HS-5 (cell line): ENCODE data around the gene ZNF217.
"Not testable (repeated sequence)": the region's sequence is repeated elsewhere in the genome, so short reads cannot be mapped to it uniquely, and the experiment has no call there.

Experiments used
- DNase-seq: peaks from one replicate; pipeline ENCODE4 v3.0.0-alpha.2; 2012; ENCODE audit warnings: low read depth

ZNF217 gene

GRCh38 chr20:53621482-53622246 is 28.0 kb upstream of the ZNF217 start:
- peak; percentile 100 for DNase-seq

DNA sequence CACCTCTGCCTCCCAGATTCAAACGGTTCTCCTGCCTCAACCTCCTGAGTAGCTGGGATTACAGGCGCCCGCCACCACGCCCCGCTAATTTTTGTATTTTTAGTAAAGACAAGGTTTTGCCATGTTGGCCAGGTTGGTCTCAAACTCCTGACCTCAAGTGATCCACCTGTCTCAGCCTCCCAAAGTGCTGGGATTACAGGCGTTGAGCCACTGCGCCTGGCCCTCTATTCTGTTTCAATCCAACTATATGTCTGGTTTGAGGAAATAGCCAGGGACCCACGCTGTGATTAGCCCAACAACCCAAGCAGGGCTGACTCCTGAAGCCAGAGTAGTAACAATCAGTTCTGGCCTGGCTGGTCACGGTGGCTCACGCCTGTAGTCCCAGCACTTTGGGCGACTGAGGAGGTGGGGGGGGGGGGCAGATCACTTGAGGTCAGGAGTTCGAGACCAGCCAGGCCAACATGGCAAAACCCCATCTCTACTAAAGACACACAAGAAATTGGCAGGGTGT is 24.9 kb upstream of the ZNF217 start:
- DNase-seq: not testable (repeated sequence)

DNA sequence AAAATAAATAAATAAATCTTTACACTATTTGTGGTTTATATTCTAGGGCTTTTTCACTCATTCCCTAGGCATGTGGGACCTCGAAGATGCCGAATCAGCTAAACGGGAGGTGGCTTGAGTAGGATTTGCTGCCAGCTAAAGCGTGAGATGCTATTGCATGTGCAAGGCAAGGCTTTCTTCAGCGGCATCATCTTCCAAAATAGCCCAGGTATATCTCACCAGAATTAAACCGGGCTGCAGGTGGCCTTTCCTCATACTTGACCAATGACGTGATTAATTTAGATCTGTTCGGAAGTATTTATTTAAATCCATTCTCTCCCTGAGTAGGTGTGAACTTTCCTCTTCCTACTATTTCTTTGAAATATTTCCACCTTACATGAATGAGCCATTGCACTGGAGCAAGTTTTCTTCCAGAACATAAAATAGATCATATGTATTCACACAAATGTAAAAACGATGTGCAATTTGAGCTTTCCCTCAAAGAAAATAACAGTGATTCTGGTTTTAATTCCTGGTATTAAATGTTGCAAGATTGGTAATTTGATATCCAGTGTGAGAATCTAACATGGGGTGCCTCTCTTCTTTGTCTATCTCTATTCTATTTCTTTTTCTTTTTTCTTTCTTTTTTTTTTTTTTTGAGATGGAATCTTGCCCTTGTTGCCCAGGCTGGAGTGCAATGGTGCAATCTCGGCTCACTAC is 24.3 kb upstream of the ZNF217 start:
- no peak for DNase-seq

DNA sequence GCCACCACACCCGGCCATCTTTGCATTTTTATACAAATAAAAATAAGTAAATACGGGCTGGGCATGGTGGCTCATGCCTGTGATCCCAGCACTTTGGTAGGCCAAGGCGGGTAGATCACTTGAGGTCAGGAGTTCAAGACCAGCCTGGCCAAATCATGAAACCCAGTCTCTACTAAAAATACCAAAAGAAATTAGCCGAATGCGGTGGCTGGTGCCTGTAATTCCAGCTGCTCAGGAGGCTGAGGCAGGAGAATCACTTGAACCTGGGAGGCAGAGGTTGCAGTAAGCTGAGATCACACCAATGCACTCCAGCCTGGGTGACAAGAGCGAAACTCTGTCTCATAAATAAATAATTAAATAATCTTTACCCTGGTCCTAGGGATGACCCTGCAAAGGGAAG is 22.9 kb upstream of the ZNF217 start:
- DNase-seq: not testable (repeated sequence)

DNA sequence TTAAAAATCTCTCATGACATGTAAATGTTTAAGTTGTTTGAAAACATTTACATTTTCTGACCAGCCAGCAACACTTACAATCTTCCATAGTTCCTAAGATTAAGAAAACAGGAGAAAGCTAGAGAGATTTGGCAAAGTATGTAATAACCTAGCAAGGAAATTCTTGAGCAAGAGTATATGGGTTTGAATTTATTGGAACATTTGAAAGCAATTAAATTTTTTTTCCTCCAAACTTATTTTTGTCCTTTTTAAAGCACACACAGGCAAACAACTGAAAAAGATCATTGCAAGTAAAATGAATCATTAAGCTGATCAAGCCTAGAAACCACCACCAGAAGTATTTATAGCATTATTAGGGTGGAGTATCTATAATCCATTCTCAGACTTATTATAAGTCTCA is 20.1 kb upstream of the ZNF217 start:
- DNase-seq: peak; percentile 49

DNA sequence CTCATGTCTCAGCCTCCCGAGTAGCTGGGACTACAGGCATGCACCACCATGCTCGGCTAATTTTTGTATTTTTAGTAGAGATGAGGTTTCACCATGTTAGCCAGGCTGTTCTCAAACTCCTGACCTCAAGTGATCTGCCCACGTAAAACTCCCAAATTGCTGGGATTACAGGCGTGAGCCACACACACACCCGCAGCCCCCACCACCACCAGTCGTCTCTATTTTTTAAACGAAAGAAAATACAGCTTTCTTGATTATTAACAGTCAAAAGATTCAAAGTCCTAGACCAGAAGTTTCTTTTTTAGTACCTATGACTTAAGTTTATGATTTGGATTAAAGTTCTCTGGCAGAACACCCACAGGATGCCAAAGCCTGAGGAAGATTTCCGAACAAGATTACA is 18.6 kb upstream of the ZNF217 start:
- not testable (repeated sequence) for DNase-seq

DNA sequence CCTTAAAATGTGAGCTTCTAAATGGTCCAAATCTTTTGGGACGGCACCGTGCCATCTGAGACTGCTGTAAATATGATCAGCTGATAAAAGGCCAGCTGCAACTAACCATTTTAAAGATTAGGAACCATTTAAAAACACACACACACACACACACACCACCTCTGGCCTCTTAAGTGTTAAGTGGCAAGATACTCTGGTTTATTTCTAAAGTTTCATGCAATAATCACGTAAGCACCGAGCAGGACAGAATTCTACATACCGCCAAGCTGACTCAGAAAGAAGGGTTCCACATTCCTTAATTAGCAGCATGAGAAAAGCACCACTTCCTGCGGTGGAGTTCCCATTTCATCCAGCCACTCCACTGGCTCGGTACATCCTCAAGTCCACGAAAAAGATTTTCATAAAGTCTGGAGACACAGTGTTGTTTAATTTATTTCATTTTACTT is 17.8 kb upstream of the ZNF217 start:
- peak; percentile 100 for DNase-seq

- peak; percentile 71 for DNase-seq
These were observed 16.1 kb upstream of the ZNF217 start for GRCh38 chr20:53609491-53610445.

DNA sequence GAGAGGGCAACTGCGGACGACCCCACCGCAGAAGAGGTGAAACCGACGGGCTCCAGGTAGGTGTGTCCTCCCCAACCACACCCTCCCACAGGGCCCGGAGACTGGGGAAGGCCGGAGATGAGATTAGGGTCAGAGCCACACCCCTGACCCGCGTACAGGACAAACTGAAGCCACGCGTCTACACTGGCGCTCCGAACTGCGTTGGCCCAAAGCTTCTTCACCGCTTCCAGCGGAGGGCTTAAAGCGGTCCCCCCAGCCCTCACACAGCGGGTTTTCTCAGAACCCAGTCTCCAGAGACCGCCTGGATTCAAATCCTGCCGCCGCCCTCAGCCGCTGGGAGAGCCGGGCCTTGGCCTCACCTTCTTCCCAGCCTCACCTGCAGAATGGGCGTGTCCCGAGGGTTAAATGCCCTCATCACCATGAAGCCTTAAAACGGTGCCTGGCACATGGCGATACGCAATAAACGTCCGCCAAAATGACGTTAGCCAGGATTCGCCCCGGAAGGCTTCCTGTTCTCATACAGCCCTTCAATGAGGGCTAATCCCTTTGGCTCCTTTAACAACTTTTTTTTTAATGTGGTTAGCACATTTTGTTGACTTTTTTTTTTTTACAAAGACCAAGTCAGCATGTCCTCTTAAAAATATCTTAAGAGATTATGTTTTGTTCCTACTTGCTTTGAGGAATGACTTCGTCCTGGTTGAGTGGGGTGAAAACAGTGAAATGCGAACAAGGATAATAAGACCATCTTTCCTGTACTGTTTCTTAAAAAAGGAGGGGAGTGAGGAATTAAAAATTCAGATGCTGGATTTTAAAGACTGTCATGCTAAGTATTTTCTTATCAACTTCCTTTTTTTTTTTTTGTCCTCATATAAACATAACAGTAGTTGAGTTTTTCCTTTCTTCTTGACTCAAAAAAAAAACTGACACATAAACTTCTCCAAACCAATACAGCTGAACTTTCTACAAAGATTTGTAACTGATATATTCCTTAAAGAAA is 15.1 kb upstream of the ZNF217 start:
- no peak for DNase-seq

DNA sequence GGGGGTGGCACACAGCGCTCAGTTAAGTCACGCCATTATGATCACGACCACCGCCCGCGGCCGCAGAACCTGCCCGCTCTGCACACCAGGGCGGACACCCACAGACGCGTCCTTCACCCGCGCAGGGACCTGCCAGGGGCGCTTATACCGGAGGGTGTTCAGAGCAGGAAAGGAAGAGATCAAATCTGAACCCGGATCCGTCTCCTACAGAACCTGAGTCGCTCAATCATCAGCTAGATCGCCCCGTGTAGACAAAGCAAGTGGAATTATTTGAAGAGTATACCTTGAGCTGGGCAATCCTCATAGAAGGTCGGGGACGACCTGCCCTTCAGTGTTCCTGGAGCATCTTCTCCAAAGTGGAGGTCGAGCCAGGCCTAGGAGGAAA is 14.4 kb upstream of the ZNF217 start:
- no peak for DNase-seq

DNA sequence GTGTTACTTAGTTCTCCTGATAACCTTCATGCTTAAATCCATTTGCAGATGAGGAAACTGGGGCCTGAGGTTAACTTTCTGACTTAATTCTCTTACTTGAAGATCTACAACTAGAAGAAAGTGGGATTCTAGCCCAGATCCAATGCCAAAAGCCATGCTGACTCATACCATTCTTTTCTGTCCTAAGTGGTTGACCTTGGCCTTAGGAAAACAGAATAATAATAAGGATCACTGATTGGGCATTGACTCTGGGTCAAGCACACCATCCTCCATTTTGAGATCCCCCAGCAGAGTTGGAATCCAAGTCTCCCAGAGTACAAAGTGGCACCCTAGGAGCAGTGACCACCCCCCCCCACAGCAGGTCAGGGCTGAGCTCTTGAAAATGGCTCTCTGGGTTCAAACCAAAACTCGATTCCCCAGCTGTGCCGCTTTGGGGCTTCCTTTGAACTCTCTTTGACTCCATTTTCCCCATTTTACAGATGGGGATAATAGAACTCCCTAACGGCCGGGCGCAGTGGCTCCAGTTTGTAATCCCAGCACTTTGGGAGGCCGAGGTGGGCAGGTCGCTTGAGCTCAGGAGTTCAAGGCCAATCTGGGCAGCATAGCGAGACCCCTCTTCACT is 12.8 kb upstream of the ZNF217 start:
- peak; percentile 99 for DNase-seq

DNA sequence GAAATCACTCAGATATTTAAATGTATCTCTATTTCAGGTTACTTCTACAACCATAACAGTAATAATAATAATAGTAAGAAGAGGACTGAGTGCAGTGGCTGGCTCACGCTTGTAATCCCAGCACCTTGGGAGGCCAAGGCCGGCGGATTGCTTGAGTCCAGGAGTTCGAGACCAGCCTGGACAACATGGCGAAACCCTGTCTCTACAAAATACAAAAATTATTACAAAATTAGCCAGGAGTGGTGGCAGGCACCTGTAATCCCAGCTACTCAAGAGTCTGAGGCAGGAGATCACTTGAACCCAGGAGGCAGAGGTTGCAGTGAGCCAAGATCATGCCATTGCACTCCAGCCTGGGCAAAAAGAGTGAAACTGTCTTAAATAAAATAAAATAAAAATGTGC is 11.8 kb upstream of the ZNF217 start:
- not testable (repeated sequence) for DNase-seq

GRCh38 chr20:53604846-53605245 is 11.2 kb upstream of the ZNF217 start:
- not testable (repeated sequence) for DNase-seq

DNA sequence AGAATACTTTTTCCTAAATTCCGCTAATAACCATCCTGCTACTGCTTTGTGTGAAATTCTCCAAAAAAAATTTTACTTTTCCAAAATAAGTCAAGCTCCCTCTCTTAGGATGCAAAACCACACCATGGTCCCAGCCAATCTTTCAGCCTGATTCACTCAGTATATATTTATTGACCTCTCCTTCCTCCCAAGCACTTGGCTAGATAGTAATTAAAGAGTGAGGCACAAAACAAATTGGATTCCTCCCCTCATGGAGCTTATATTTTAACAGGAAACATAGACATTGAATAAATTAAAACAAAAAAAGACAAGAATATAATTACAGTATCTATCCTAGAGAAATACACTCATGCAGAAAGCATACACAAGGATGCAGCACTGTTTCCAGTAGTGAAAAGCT is 9.0 kb upstream of the ZNF217 start:
- no peak for DNase-seq

GRCh38 chr20:53599910-53600632 is 6.4 kb upstream of the ZNF217 start:
- DNase-seq: no peak

- no peak for DNase-seq
These were observed 5.7 kb upstream of the ZNF217 start for GRCh38 chr20:53599378-53599777.

DNA sequence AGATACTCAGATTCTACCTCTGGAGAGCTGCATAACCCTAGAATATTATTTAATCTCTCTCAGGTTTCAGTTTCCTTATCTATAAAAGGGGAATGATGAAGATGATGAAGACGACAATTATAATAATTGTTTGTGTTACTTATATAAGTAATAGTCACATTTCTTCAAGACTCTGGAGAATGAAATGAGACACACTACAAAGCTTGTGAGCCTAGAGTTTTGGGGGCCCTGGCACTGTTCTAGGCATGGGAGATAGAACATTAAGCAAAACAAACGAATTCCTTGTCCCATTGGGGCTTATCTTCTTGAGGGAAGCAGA is 5.4 kb upstream of the ZNF217 start:
- no peak for DNase-seq

DNA sequence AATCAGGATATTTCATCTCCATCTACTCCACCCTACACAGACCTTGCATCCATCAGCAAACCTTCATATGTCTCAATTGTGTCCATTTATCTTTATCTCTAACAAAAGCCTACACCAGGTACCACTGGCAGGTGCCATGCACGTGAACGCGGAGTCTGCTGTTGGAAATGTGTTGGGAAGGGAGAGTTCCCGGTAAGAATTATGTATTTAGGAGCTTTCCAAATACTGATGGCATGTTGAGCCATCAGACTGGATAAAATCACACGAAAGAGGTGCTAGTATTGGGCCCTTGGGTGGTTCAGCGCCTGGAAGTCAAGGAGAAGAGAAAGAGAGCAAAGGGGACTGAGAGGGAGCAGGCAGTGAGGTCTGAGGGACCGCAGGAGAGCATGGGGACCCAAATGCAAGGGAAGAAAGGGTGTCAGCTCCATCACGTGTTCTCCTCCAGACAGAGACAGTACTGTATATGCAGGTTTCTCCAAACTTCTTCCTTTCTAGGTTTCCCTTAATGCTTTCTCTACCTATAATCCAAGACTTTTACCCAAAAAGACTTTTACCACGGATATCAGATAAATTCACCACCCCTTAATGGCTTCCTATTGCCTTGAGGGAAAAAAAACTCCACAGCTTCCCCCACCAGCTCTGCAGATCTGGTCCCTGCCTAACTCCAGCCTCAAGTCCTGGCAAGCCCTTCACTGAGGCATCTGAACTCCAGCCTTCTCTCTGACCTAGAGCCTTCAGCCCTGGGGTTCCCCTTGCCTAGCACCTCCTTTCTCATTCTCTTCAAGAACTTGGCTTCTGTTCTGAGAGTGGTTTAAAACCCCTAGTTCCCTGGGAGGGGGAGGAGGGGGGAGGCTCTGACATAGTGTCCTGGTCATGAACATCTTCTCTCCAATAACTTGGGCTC is 4.8 kb upstream of the ZNF217 start:
- DNase-seq: no peak
